ENCODE measurements around the gene SHC2.
"Not testable (repeated sequence)": the region's sequence is repeated elsewhere in the genome, so short reads cannot be mapped to it uniquely, and the experiment has no call there.

Gene SHC2

GRCh38 chr19:405121-405965 lies 55.5 kb downstream of the SHC2 start:
- DNase-seq: no peak

GRCh38 chr19:403221-404027 lies 57.4 kb downstream of the SHC2 start:
- DNase-seq: no peak

- DNase-seq: no peak
These were observed 58.0 kb downstream of the SHC2 start for GRCh38 chr19:402786-403185.

- peak; percentile 53 for DNase-seq
These were observed 58.8 kb downstream of the SHC2 start for GRCh38 chr19:401866-402511.

GRCh38 chr19:400976-401865 lies 59.6 kb downstream of the SHC2 start:
- no peak for DNase-seq

GRCh38 chr19:399370-399769 lies 61.5 kb downstream of the SHC2 start:
- no peak for DNase-seq

- no peak for DNase-seq
These were observed 62.1 kb downstream of the SHC2 start for GRCh38 chr19:398719-399118.

- no peak for DNase-seq
These were observed 62.7 kb downstream of the SHC2 start for GRCh38 chr19:397941-398706.

- no peak for DNase-seq
These were observed 63.5 kb downstream of the SHC2 start for GRCh38 chr19:397321-397720.

- no peak for DNase-seq
These were observed 65.4 kb downstream of the SHC2 start for GRCh38 chr19:395467-395866.

- DNase-seq: not testable (repeated sequence)
These were observed 66.0 kb downstream of the SHC2 start for GRCh38 chr19:394857-395256.

GRCh38 chr19:393560-393959 lies 67.3 kb downstream of the SHC2 start:
- DNase-seq: not testable (repeated sequence)

- no peak for DNase-seq
These were observed 68.4 kb downstream of the SHC2 start for GRCh38 chr19:392375-392970.

GRCh38 chr19:391726-392374 lies 69.0 kb downstream of the SHC2 start:
- DNase-seq: no peak

GRCh38 chr19:391207-391557 lies 69.7 kb downstream of the SHC2 start:
- DNase-seq: no peak

- DNase-seq: no peak
These were observed 70.2 kb downstream of the SHC2 start for GRCh38 chr19:390386-391206.

- no peak for DNase-seq
These were observed 70.9 kb downstream of the SHC2 start for GRCh38 chr19:389935-390289.

- DNase-seq: no peak
These were observed 71.4 kb downstream of the SHC2 start for GRCh38 chr19:389255-389934.

- DNase-seq: no peak
These were observed 72.1 kb downstream of the SHC2 start for GRCh38 chr19:388691-389090.

Data from NCI-H2227 treated with DMSO at 0.1 percent for 48 hours (cell line).